ENCODE results near the gene NEDD1.
A peak's percentile ranks its signal among the peaks of the same experiment; 100 is the strongest.

Gene NEDD1, protein sequence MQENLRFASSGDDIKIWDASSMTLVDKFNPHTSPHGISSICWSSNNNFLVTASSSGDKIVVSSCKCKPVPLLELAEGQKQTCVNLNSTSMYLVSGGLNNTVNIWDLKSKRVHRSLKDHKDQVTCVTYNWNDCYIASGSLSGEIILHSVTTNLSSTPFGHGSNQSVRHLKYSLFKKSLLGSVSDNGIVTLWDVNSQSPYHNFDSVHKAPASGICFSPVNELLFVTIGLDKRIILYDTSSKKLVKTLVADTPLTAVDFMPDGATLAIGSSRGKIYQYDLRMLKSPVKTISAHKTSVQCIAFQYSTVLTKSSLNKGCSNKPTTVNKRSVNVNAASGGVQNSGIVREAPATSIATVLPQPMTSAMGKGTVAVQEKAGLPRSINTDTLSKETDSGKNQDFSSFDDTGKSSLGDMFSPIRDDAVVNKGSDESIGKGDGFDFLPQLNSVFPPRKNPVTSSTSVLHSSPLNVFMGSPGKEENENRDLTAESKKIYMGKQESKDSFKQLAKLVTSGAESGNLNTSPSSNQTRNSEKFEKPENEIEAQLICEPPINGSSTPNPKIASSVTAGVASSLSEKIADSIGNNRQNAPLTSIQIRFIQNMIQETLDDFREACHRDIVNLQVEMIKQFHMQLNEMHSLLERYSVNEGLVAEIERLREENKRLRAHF

DNA sequence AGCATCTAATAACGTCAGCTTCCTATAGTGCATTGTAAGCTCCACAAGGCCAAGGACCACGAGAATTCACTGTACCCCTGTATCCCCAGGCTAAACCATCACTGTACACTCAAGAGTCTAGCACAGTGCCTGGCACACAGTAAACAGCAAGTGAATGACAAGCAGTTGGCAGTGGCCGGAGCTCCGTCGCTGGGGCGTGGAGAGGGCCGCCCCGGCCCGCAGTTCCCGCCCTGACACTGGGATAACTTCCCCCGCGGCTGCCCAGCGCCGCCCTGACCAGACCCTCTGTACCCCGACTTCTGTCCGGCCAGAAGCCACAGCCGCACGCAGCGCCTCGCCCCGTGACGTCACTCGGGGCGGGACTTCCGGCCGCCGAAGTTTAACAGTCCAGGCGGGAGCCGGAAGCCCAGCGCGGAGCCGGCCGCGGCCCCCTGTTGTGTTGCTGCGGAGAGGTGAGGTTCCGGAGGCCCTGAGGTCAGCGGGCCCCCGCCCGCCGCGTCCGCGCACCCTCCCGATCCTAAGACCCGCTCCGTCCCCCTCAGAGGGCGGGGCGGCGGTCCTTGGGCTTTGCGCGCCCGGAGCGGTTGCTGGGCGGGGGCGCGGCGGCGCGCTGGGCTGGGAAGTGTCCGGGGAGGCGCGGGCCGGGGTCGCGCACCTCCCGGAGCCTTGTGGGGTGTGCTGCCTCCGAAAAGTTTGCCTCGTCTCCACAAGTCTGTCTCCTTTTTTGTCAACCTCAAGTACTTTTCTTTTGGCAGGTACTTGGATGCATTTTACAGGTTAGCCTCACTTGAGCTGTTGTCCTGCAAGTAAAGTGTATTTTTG, at the start of gene NEDD1:
TSS of gene NEDD1 (plus strand) at position 409 of the 822 bp plus-strand sequence. CDS start 2,503 bp downstream, outside the sequence.
- Mint-ChIP-seq H3K9me3 (no peaks in the 10 kb centered on the region), H3K36me3 (peaks cover 31% of the 10 kb centered on the region), H3K4me1 (peaks cover 43% of the 10 kb centered on the region), H3K27ac (peak within 1 kb of the TSS; percentile 98), H3K4me3 (peak within 1 kb of the TSS; percentile 82)
- peak; percentile 78 to 94 for DNase-seq (ENCODE audit: low spot score in 2 of 2)
- peak; percentile 92 for ATAC-seq

DNA sequence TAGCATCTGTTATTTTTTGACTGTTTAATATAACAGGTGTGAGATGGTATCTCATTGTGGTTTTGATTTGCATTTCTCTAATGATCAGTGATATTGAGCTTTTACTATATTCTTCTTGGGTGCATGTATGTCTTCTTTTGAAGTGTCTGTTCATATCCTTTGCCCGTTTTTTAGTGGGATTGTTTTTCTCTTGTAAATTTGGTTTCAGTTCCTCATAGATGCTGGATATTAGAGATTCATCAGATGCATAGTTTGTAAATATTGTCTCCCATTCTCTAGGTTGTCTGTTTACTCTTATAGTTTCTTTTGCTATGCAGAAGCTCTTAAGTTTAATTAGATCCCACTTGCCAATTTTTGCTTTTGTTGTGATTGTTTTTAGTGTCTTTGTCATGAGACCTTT, 48.9 kb upstream of the NEDD1 start:
- H3K4me1 Mint-ChIP-seq: no peaks in the 10 kb centered on the region
- no peak for ATAC-seq
- no peaks in the 10 kb centered on the region for H3K36me3 Mint-ChIP-seq
- H3K4me3 Mint-ChIP-seq: no peak overlapping the region
- no peak for DNase-seq (ENCODE audit: low spot score in 2 of 2)
- peaks cover 5% of the 10 kb centered on the region for H3K9me3 Mint-ChIP-seq
- no peak overlapping the region for H3K27ac Mint-ChIP-seq

DNA sequence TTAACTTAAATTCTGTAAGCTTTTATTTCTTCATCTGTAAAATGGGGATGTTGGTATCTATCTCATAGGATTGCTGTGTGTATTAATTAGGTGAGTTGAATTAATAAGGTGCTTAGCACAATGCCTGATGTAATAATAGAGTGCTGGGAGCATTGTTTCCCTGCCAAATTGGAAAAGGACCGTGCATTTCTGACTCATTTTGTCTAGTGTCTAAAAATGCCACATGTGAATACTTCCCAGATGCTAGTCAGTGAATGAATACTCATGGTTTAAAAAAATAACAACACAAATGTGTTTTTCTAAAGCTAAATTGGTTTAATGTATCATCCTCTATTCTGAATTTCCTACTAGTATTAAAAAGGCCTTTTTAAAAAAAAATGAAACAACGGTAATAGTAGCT, 45.4 kb upstream of the NEDD1 start:
- H3K4me3 Mint-ChIP-seq: no peak overlapping the region
- H3K27ac Mint-ChIP-seq: no peak overlapping the region
- H3K9me3 Mint-ChIP-seq: peaks cover 4% of the 10 kb centered on the region
- ATAC-seq: no peak
- H3K4me1 Mint-ChIP-seq: no peaks in the 10 kb centered on the region
- DNase-seq (ENCODE audit: low spot score in 2 of 2): no peak
- no peaks in the 10 kb centered on the region for H3K36me3 Mint-ChIP-seq

DNA sequence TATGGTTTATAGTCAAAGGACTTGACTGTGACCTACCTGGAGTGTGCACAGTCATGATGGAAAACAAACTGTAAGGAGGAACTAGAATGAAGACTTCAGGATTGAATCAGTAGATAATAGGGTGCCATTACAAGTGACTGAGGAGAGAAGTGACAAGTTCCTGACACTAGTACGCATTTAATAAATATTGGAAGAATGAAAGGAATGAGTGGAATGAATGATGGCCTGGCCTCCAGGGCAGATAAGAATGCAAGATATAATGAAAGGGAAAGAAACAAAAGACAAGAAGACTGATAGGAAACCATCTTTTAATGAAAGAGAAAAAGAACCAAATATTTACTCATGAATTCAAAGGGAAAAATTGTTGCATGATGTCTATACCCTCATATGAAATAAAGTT, 44.7 kb upstream of the NEDD1 start:
- peaks cover 2% of the 10 kb centered on the region for H3K9me3 Mint-ChIP-seq
- ATAC-seq: no peak
- H3K27ac Mint-ChIP-seq: no peak overlapping the region
- no peak overlapping the region for H3K4me3 Mint-ChIP-seq
- no peak for DNase-seq (ENCODE audit: low spot score in 2 of 2)
- H3K36me3 Mint-ChIP-seq: no peaks in the 10 kb centered on the region
- H3K4me1 Mint-ChIP-seq: no peaks in the 10 kb centered on the region

DNA sequence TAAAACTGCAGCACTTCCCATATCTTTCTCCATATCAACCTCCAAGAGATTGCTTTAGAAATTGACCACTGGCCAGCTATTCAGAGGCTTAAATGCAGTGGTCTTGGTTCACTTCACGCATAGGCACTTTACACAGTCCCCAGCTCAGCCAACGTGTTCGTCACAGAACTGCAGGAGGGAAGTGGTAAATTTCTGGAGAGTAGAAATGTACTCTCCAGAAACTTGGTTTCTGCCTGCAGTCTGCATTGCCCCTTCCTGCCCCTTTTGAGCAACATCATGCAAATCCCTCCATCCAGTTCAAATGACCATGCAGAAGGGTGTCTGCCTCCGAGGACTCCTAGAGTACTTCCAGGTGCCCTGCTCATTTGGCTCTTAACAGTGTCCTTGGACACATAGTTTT, 42.7 kb upstream of the NEDD1 start:
- H3K4me3 Mint-ChIP-seq: no peak overlapping the region

DNA sequence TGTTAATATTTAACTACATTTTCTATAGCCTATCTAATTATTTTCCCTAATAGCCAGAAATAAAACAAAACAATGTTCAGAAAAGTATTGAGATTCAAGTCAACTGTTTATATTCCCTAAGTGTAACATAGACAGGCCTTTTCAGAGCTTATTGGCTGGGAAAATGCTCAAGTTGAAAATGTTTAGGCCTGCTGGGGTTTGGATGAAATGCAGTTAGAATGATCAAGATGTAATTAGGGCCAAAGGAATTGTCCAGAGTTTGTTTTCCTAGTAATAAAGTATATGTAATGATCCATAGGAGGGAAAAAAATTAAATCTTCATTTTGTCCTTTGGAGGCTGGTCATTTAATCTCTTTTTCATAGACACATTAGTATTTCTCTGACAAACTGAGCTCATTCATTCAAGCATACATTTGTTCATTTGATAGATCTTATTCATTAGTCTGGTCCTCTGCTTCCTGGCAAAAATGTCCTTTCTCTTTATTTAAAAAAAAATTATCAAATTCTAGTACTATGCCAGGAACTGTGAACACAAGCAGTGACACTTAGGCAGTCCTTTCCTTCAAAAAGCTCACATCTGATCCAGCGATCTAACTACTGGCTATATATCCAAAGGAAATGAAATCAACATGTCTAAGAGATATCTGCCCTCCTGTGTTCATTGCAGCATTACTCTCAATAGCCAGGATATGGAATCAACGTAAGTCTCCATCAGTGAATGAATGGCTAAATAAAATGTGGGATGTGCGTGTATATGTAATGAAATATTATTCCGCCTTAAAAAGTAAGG, 40.1 kb upstream of the NEDD1 start:
- no peak for ATAC-seq
- H3K4me1 Mint-ChIP-seq: no peaks in the 10 kb centered on the region
- no peaks in the 10 kb centered on the region for H3K9me3 Mint-ChIP-seq
- H3K4me3 Mint-ChIP-seq: no peak overlapping the region
- no peaks in the 10 kb centered on the region for H3K36me3 Mint-ChIP-seq
- no peak overlapping the region for H3K27ac Mint-ChIP-seq
- no peak for DNase-seq (ENCODE audit: low spot score in 2 of 2)

More for the DNA sequence above, 42.7 kb upstream of the NEDD1 start:
- no peak for ATAC-seq
- no peak for DNase-seq (ENCODE audit: low spot score in 2 of 2)
- Mint-ChIP-seq H3K27ac (no peak overlapping the region), H3K4me1 (no peaks in the 10 kb centered on the region), H3K36me3 (no peaks in the 10 kb centered on the region), H3K9me3 (no peaks in the 10 kb centered on the region)

DNA sequence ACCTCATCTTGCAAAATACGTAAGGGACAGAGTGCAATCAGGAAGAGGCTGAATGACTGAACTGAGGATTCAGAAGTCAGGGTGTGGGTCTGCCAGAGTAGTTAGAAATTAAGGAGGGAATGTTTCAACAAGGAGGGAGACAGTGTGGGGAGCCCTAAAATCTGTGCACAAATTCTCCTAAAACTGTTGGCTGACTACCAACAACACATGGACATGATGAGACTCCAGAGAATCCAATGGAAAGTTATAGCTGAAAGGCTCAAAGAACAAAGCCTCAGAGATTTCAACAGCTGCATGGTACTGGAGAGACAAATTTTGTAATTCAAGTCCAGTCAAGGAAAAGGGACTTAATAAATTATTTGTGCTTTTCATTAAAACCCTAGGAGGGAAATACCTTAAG, 36.1 kb upstream of the NEDD1 start:
- H3K27ac Mint-ChIP-seq: no peak overlapping the region
- no peaks in the 10 kb centered on the region for H3K4me1 Mint-ChIP-seq
- DNase-seq (ENCODE audit: low spot score in 2 of 2) (no peak), ATAC-seq (no peak)
- no peak overlapping the region for H3K4me3 Mint-ChIP-seq
- H3K36me3 Mint-ChIP-seq: no peaks in the 10 kb centered on the region
- H3K9me3 Mint-ChIP-seq: no peaks in the 10 kb centered on the region

DNA sequence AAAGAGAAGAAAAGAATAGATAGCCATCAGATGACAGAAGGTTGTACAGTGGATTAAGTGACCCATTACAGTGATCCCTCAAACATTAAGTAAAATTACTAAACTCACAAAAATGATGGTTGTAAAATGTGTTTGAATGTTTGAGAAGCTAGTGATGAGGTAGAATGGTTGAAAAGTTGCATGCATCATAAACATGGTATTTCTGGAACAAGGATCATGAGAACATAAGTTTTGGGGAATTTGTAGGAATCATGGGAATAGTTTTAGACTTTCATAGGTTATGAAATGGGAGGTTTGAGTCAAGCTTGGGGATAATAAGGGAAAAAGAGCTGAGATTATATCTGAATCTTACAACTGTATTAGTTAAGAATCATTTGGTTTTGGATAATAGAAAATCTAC, 34.1 kb upstream of the NEDD1 start:
- DNase-seq (ENCODE audit: low spot score in 2 of 2) (no peak), ATAC-seq (no peak)
- no peaks in the 10 kb centered on the region for H3K4me1 Mint-ChIP-seq
- no peaks in the 10 kb centered on the region for H3K9me3 Mint-ChIP-seq
- no peak overlapping the region for H3K4me3 Mint-ChIP-seq
- H3K36me3 Mint-ChIP-seq: no peaks in the 10 kb centered on the region
- H3K27ac Mint-ChIP-seq: no peak overlapping the region

DNA sequence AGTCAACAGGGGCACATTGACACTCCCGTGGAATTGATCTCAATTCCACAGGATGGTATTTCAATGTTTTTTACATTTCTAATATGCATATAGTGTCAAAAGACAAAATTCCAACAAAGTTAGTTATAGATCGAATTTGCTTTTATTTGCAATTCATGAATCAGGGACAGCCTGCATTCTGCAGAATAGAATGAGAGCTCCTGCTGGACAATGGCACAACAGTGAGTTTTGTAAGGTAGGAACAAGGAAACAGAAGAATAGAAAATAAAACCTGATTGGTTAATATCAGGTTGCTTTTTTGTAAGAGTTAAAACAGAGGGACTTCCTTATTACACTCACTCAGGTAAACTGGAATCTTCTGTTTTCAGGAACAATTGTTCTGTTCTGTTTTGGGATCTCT, 32.8 kb upstream of the NEDD1 start:
- Mint-ChIP-seq H3K4me1 (no peaks in the 10 kb centered on the region), H3K36me3 (no peaks in the 10 kb centered on the region), H3K9me3 (no peaks in the 10 kb centered on the region), H3K27ac (no peak overlapping the region), H3K4me3 (no peak overlapping the region)
- DNase-seq (ENCODE audit: low spot score in 2 of 2) (no peak), ATAC-seq (no peak)

DNA sequence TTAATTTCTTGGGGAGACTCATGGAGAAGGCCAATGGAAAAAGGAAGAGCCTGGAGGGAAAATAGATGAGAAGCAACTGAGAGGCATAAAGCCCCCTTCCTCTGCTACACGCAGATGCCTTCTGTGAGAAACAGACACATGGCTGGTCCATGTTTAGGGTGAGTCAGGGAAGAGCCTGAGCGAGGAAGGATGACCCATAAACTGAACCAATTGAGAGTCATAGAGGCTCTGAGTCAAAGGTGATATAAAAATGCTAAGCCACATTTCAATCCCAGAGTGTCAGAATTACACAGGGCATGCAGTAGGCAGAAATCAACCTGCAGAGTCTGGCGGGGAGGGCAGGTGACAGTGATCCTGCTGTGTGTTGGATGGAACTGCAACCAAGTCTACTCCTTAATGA, 30.1 kb upstream of the NEDD1 start:
- ATAC-seq: peak; percentile 48
- H3K36me3 Mint-ChIP-seq: no peaks in the 10 kb centered on the region

DNA sequence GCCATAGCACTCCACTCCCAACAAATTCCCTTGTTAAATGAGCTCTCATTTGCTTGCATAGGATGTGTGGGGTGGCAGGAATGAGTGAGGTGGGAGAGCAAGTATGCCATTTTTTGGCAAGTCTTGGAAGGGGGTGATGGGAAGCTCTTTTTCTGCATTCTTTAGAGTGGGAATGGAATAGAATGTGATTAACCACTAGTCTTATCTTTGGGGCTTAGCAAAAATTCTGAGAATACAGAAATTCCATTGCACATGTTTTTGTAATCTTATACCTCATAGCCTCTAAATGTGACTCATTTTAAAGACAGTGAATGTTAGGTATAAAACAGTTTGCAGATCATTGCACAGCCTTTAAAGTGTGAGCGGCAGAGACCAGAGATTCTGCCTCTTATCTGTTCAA, 28.4 kb upstream of the NEDD1 start:
- H3K9me3 Mint-ChIP-seq: no peaks in the 10 kb centered on the region
- DNase-seq (ENCODE audit: low spot score in 2 of 2) (no peak), ATAC-seq (no peak)
- H3K36me3 Mint-ChIP-seq: no peaks in the 10 kb centered on the region
- no peak overlapping the region for H3K4me3 Mint-ChIP-seq
- H3K27ac Mint-ChIP-seq: no peak overlapping the region
- H3K4me1 Mint-ChIP-seq: no peaks in the 10 kb centered on the region

More for the DNA sequence above, 30.1 kb upstream of the NEDD1 start:
- no peaks in the 10 kb centered on the region for H3K9me3 Mint-ChIP-seq
- DNase-seq (ENCODE audit: low spot score in 2 of 2): no peak
- no peak overlapping the region for H3K4me3 Mint-ChIP-seq
- no peaks in the 10 kb centered on the region for H3K4me1 Mint-ChIP-seq
- H3K27ac Mint-ChIP-seq: no peak overlapping the region

DNA sequence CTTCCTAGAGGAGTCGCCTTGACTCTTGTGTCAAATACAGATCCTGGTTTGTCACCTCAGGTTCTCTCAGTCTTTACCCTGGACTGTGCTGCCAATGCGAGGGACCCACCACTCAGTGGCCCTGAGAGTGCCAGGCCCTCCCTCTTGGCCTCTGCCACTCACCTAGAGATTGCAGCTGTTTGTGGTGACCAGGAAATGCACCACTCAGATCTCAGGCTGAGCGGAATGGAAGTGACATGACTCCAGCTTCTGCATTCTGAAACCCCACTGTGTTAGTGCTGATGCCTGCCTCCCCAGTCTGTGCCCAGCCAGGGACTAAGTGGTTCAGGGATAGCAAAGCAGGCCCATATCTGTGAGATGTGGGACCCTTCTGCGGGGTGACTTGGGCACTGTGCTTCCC, 27.8 kb upstream of the NEDD1 start:
- no peak overlapping the region for H3K4me3 Mint-ChIP-seq
- no peak for DNase-seq (ENCODE audit: low spot score in 2 of 2)
- ATAC-seq: peak; percentile 31
- H3K36me3 Mint-ChIP-seq: no peaks in the 10 kb centered on the region
- H3K9me3 Mint-ChIP-seq: no peaks in the 10 kb centered on the region
- H3K4me1 Mint-ChIP-seq: no peaks in the 10 kb centered on the region
- H3K27ac Mint-ChIP-seq: no peak overlapping the region

DNA sequence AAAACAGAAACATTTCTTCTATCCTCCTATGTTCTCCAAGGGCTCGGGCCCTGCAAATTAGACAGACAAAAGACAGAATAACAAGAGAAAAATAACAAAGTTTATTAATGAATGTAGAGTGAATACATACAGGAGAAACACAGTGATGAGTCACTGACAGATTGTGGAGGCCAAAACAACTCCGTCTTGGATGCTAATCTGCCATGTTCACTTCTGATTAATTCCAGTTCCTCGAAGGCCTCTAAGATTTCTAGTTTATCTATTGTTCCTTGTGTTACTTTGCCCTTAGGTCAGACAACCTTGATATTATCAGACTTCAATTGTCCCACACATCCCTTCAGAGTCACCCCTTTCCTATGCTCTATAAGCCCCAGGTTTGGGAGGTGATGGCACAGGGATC, 26.8 kb upstream of the NEDD1 start:
- no peak overlapping the region for H3K4me3 Mint-ChIP-seq
- no peaks in the 10 kb centered on the region for H3K9me3 Mint-ChIP-seq
- DNase-seq (ENCODE audit: low spot score in 2 of 2): no peak
- H3K4me1 Mint-ChIP-seq: no peaks in the 10 kb centered on the region
- ATAC-seq: no peak
- no peak overlapping the region for H3K27ac Mint-ChIP-seq
- H3K36me3 Mint-ChIP-seq: no peaks in the 10 kb centered on the region

DNA sequence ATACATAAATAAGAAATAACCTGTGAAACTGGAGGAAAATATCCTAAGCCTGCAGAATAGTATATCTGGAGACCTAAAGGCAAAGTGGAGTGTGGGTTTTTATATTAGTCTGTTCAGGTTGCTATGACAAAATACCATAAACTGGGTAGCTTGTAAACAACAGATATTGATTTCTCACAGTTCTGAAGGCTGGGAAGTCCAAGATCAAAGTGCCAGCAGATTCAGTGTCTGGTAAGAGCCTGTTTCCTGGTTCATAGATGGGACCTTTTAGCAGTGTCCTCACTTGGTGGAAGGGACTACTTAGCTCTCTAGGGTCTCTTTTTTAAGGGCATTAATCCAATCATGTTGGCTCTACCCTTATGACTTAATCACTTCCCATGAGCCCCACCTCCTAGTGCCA, 25.4 kb upstream of the NEDD1 start:
- no peak for ATAC-seq
- H3K36me3 Mint-ChIP-seq: no peaks in the 10 kb centered on the region
- no peak overlapping the region for H3K27ac Mint-ChIP-seq
- H3K4me1 Mint-ChIP-seq: no peaks in the 10 kb centered on the region
- H3K9me3 Mint-ChIP-seq: no peaks in the 10 kb centered on the region
- no peak for DNase-seq (ENCODE audit: low spot score in 2 of 2)
- H3K4me3 Mint-ChIP-seq: no peak overlapping the region

DNA sequence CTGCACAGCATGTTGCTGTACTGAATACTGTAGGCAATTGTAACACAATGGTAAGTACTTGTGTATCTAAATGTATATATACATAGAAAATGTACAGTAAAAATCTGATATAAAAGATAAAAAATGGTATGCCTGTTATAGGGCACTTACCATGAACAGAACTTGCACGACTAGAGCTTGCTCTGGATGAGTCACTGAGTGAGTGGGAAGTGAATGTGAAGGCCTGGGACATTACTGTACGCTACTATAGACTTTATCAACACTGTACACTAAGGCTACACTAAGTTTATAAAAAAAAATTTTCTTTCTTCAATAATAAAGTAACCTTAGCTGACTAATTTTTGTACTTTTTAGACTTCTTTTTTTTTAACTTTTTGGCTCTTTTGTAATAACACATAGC, 24.2 kb upstream of the NEDD1 start:
- H3K4me1 Mint-ChIP-seq: no peaks in the 10 kb centered on the region
- no peaks in the 10 kb centered on the region for H3K9me3 Mint-ChIP-seq
- H3K27ac Mint-ChIP-seq: no peak overlapping the region
- ATAC-seq (peak; percentile 48), DNase-seq (ENCODE audit: low spot score in 2 of 2) (no peak)
- H3K4me3 Mint-ChIP-seq: no peak overlapping the region
- no peaks in the 10 kb centered on the region for H3K36me3 Mint-ChIP-seq

Measured in stimulated activated effector memory CD8-positive, alpha-beta T cell treated with anti-CD3 and anti-CD28 coated beads, Interleukin-12 subunit alpha, Interleukin-12 subunit beta, amount 100 ng/mL, for 72 hours (primary cell).